HepG2 (cell line): ENCODE measurements around the gene LHFPL6.

Experiments used
- ATF2 ChIP-seq: sonication (generic); formaldehyde crosslinking; IDR thresholded peaks from 2 replicates; pipeline ENCODE4 v1.4.0; 2020; ENCODE audit warnings: missing genetic modification reagents
- CTCF ChIP-seq: sonication (generic); formaldehyde crosslinking; IDR thresholded peaks from 2 replicates; pipeline ENCODE4 v1.5.0; 2020; ENCODE audit warnings: mild to moderate bottlenecking, missing genetic modification reagents, moderate library complexity
- EP300 ChIP-seq, 3 experiments: sonication (generic) in 1 of 3; formaldehyde crosslinking in 1 of 3; IDR thresholded peaks; 2 replicates each; pipeline versions ENCODE4 v1.5.1 to v1.6.1; 2011 to 2020; ENCODE audit warnings: low read depth in 2 of 3, low read length in 2 of 3, borderline replicate concordance in 1 of 3, improper control_type of control experiment in 1 of 3, mild to moderate bottlenecking in 1 of 3, missing genetic modification reagents in 1 of 3, moderate library complexity in 1 of 3
- FOXK2 ChIP-seq: fragments of 450-650 bp; IDR thresholded peaks from 2 replicates; pipeline ENCODE4 v1.6.1; 2016
- GABPB1 ChIP-seq: IDR thresholded peaks from 2 replicates; pipeline ENCODE4 v1.6.1; 2016; ENCODE audit warnings: mild to moderate bottlenecking, missing genetic modification reagents, moderate library complexity, missing compliant biosample characterization
- HIC2 ChIP-seq: sonication (generic); formaldehyde crosslinking; IDR thresholded peaks from 2 replicates; pipeline ENCODE4 v1.9.0; 2022; ENCODE audit warnings: low read depth, missing genetic modification reagents
- MNT ChIP-seq: fragments of 450-650 bp; IDR thresholded peaks from 2 replicates; pipeline ENCODE4 v1.6.1; 2016
- PHF21A ChIP-seq: sonication (generic); formaldehyde crosslinking; IDR thresholded peaks from 2 replicates; pipeline ENCODE4 v1.5.0; 2020; ENCODE audit warnings: mild to moderate bottlenecking, missing genetic modification reagents
- PRDM15 ChIP-seq: sonication (generic); formaldehyde crosslinking; IDR thresholded peaks from 2 replicates; pipeline ENCODE4 v1.4.0; 2020; ENCODE audit warnings: missing genetic modification reagents
- THAP7 ChIP-seq: sonication (generic); formaldehyde crosslinking; IDR thresholded peaks from 2 replicates; pipeline ENCODE4 v1.8.1; 2023; ENCODE audit warnings: mild to moderate bottlenecking, missing genetic modification reagents
- U2AF2 ChIP-seq: fragments of 200-400 bp; formaldehyde crosslinking; IDR thresholded peaks from 2 replicates; pipeline ENCODE4 v1.6.1; 2017; ENCODE audit warnings: low read depth, mild to moderate bottlenecking, low read length
- ZNF230 ChIP-seq: sonication (generic); formaldehyde crosslinking; IDR thresholded peaks from 2 replicates; pipeline ENCODE4 v1.4.0; 2020; ENCODE audit warnings: mild to moderate bottlenecking, missing genetic modification reagents
- ZNF512 ChIP-seq: sonication (generic); formaldehyde crosslinking; IDR thresholded peaks from 2 replicates; pipeline ENCODE4 v1.4.0; 2020; ENCODE audit warnings: mild to moderate bottlenecking, missing genetic modification reagents
- ZNF784 ChIP-seq: sonication (generic); formaldehyde crosslinking; IDR thresholded peaks from 2 replicates; pipeline ENCODE4 v1.5.1; 2020; ENCODE audit warnings: missing genetic modification reagents, mild to moderate bottlenecking, borderline replicate concordance

GRCh38 chr13:39510316-39510695 is 92.7 kb downstream of the LHFPL6 start:
- TF ChIP-seq CTCF: no peak
- TF ChIP-seq GABPB1 (CRISPR knock-in tag): no peak
- TF ChIP-seq ZNF512 (CRISPR knock-in tag): no peak
- TF ChIP-seq THAP7 (CRISPR knock-in tag): no peak
- no peak for TF ChIP-seq HIC2 (CRISPR knock-in tag)
- no peak for TF ChIP-seq U2AF2
- no peak for TF ChIP-seq ZNF230 (CRISPR knock-in tag)
- TF ChIP-seq ZNF784: no peak
- no peak for TF ChIP-seq MNT
- no peak for TF ChIP-seq PHF21A (CRISPR knock-in tag)
- no peak for TF ChIP-seq EP300 (IDR thresholded peaks at IDR 0.05; ENCODE audit: low read depth in 2 of 2, low read length in 2 of 2)
- TF ChIP-seq EP300 (CRISPR knock-in tag; IDR thresholded peaks at IDR 0.05; ENCODE audit: borderline replicate concordance): no peak
- no peak for TF ChIP-seq PRDM15
- no peak for TF ChIP-seq FOXK2
- TF ChIP-seq ATF2 (CRISPR knock-in tag): no peak
